GM12891 (cell line): ENCODE data around the gene LZTFL1.

Experiments used
- POLR2A ChIP-seq: IDR thresholded peaks from 2 replicates; pipeline ENCODE4 v1.6.1; 2011; ENCODE audit warnings: low read depth, low read length, control low read depth
- POLR2AphosphoS5 ChIP-seq: IDR thresholded peaks from 2 replicates; pipeline ENCODE4 v1.6.1; 2011; ENCODE audit warnings: low read depth, low read length, control low read depth
- SPI1 ChIP-seq: IDR thresholded peaks from 2 replicates; pipeline ENCODE4 v1.6.1; 2011; ENCODE audit warnings: low read depth, low read length, control low read depth
- TAF1 ChIP-seq: IDR thresholded peaks from 2 replicates; pipeline ENCODE4 v1.6.1; 2011; ENCODE audit warnings: low read depth, low read length, control low read depth

DNA sequence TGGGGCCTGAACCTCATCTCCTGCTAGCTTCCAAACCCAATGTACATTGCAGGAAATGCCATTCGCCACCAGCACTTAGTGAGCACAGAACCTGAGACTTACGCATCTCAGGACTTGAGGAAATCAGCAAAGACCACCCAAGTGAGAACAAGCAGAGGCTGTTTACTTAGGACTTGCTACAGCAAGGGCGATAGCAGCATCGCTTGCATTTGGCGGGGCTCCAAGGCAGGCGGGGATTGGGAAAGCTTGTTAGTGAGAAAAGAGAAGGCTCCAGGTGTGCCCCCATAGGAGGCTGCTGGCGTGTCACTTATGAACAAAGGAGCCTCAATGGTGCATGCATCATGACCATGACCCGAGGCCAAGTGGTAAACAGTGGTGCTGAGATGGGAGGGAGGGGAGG is 65.3 kb downstream of the LZTFL1 start:
- TF ChIP-seq POLR2AphosphoS5 (no peak), POLR2A (no peak), TAF1 (no peak), SPI1 (no peak)
